H9 (cell line): ENCODE measurements around the gene DPH2. TPM values are rescaled to one million over a fixed set of nuclear protein-coding genes. Genes with fewer than 3 reads are reported as not detected.

Source experiments
- DNase-seq: peaks from one replicate; pipeline ENCODE4 v3.0.0-alpha.2; 2017
- H2AFZ ChIP-seq: one replicate; pipeline ENCODE4 v1.6.1; 2013; ENCODE audit warnings: mild to moderate bottlenecking, low read length, control low read depth, moderate library complexity
- H2AK5ac ChIP-seq: 2 replicates; pipeline ENCODE4 v1.6.1; 2013; ENCODE audit warnings: low read length, control low read depth, mixed read lengths; ENCODE audit not compliant: insufficient read length
- H2BK120ac ChIP-seq: one replicate; pipeline ENCODE4 v1.6.1; 2013; ENCODE audit warnings: low read depth, mild to moderate bottlenecking, low read length, control low read depth, inconsistent platforms; ENCODE audit not compliant: poor library complexity, severe bottlenecking
- H2BK12ac ChIP-seq: 2 replicates; pipeline ENCODE4 v1.6.1; 2013; ENCODE audit warnings: low read length, control low read depth, mixed read lengths, low read depth; ENCODE audit not compliant: insufficient read length
- H2BK15ac ChIP-seq: 2 replicates; pipeline ENCODE4 v1.6.1; 2013; ENCODE audit warnings: low read depth, low read length, control low read depth
- H2BK20ac ChIP-seq: one replicate; pipeline ENCODE4 v1.6.1; 2013; ENCODE audit warnings: low read depth, mild to moderate bottlenecking, low read length, control low read depth, inconsistent platforms; ENCODE audit not compliant: poor library complexity, severe bottlenecking
- H2BK5ac ChIP-seq: 2 replicates; pipeline ENCODE4 v1.6.1; 2013; ENCODE audit warnings: low read length, control low read depth, mixed read lengths; ENCODE audit not compliant: insufficient read length
- H3K14ac ChIP-seq: 2 replicates; pipeline ENCODE4 v1.6.1; 2013; ENCODE audit warnings: low read length, control low read depth; ENCODE audit not compliant: insufficient read depth
- H3K18ac ChIP-seq: 2 replicates; pipeline ENCODE4 v1.6.1; 2013; ENCODE audit warnings: low read depth, mild to moderate bottlenecking, mixed read lengths, low read length, control low read depth; ENCODE audit not compliant: insufficient read length
- H3K23ac ChIP-seq: 2 replicates; pipeline ENCODE4 v1.6.1; 2013; ENCODE audit warnings: low read length, control low read depth, mixed read lengths, low read depth; ENCODE audit not compliant: insufficient read length
- H3K23me2 ChIP-seq: 2 replicates; pipeline ENCODE4 v1.6.1; 2013; ENCODE audit warnings: low read depth, mild to moderate bottlenecking, mixed read lengths, low read length, control low read depth; ENCODE audit not compliant: insufficient read length, poor library complexity, severe bottlenecking
- H3K27ac ChIP-seq: 2 replicates; pipeline ENCODE4 v1.5.1; 2013; ENCODE audit warnings: low read length, control low read depth, mixed read lengths, low read depth; ENCODE audit not compliant: insufficient read length
- H3K27me3 ChIP-seq: 2 replicates; pipeline ENCODE4 v1.6.1; 2013; ENCODE audit warnings: low read length, control low read depth, inconsistent platforms; ENCODE audit not compliant: insufficient read depth
- H3K4ac ChIP-seq: 2 replicates; pipeline ENCODE4 v1.6.1; 2013; ENCODE audit warnings: low read depth, mild to moderate bottlenecking, control low read depth, inconsistent platforms, low read length, moderate library complexity
- H3K4me1 ChIP-seq: 2 replicates; pipeline ENCODE4 v1.6.1; 2013; ENCODE audit warnings: low read length, control low read depth, inconsistent platforms; ENCODE audit not compliant: insufficient read depth
- H3K4me2 ChIP-seq: 2 replicates; pipeline ENCODE4 v1.6.1; 2013; ENCODE audit warnings: low read length, control low read depth, mixed read lengths; ENCODE audit not compliant: insufficient read length, insufficient read depth
- H3K56ac ChIP-seq: 2 replicates; pipeline ENCODE4 v1.6.1; 2013; ENCODE audit warnings: low read depth, mild to moderate bottlenecking, mixed read lengths, low read length, control low read depth; ENCODE audit not compliant: insufficient read length
- H3K79me1 ChIP-seq: 2 replicates; pipeline ENCODE4 v1.6.1; 2013; ENCODE audit warnings: low read depth, mild to moderate bottlenecking, moderate library complexity, low read length, control low read depth, inconsistent platforms; ENCODE audit not compliant: insufficient read depth, poor library complexity, severe bottlenecking
- H3K79me2 ChIP-seq: 2 replicates; pipeline ENCODE4 v1.6.1; 2013; ENCODE audit warnings: low read length, control low read depth, inconsistent platforms; ENCODE audit not compliant: insufficient read depth
- H3K9ac ChIP-seq: 2 replicates; pipeline ENCODE4 v1.6.1; 2013; ENCODE audit warnings: low read length, control low read depth, mixed read lengths; ENCODE audit not compliant: insufficient read length; ENCODE audit errors: extremely low read depth
- H3K9me3 ChIP-seq: one replicate; pipeline ENCODE4 v1.6.1; 2013; ENCODE audit warnings: low read depth, low read length, inconsistent platforms; ENCODE audit not compliant: control insufficient read depth
- H3T11ph ChIP-seq: one replicate; pipeline ENCODE4 v1.6.1; 2013; ENCODE audit warnings: mild to moderate bottlenecking, low read length, control low read depth, inconsistent platforms
- H4K20me1 ChIP-seq: one replicate; pipeline ENCODE4 v1.6.1; 2013; ENCODE audit not compliant: control insufficient read depth, insufficient read length, insufficient read depth
- H4K5ac ChIP-seq: 2 replicates; pipeline ENCODE4 v1.6.1; 2013; ENCODE audit warnings: low read depth, mild to moderate bottlenecking, mixed read lengths, low read length, control low read depth; ENCODE audit not compliant: insufficient read length
- H4K8ac ChIP-seq: replicated peaks from 2 replicates; pipeline ENCODE4 v1.6.1; 2013; ENCODE audit warnings: low read length, control low read depth, mixed read lengths, low read depth; ENCODE audit not compliant: insufficient read length
- H4K91ac ChIP-seq: 2 replicates; pipeline ENCODE4 v1.6.1; 2013; ENCODE audit warnings: low read depth, mild to moderate bottlenecking, moderate library complexity, mixed read lengths, low read length, control low read depth; ENCODE audit not compliant: insufficient read length
- H3K27ac Mint-ChIP-seq, 3 experiments: 2 replicates in 2 of 3; 3 replicates in 1 of 3; pipeline ENCODE4 v1.8.0; 2020 to 2021; ENCODE audit warnings: mixed read lengths in 3 of 3, mild to moderate bottlenecking in 1 of 3, moderate library complexity in 1 of 3
- H3K27me3 Mint-ChIP-seq: 2 replicates; pipeline ENCODE4 v1.8.0; 2021; ENCODE audit warnings: low read depth, mild to moderate bottlenecking, moderate library complexity, mixed read lengths
- H3K36me3 Mint-ChIP-seq, 3 experiments: 2 replicates in 2 of 3; 3 replicates in 1 of 3; pipeline ENCODE4 v1.8.0; 2020 to 2021; ENCODE audit warnings: low read depth in 3 of 3, mixed read lengths in 3 of 3; ENCODE audit not compliant: insufficient read depth in 1 of 3
- H3K4me1 Mint-ChIP-seq, 2 experiments: 2 replicates each; pipeline ENCODE4 v1.8.0; 2020; ENCODE audit warnings: mixed read lengths in 2 of 2
- H3K4me3 Mint-ChIP-seq, 2 experiments: 2 replicates in 1 of 2; 3 replicates in 1 of 2; pipeline ENCODE4 v1.8.0; 2020 to 2021; ENCODE audit warnings: mild to moderate bottlenecking in 2 of 2, mixed read lengths in 2 of 2, moderate library complexity in 1 of 2
- H3K9me3 Mint-ChIP-seq, 2 experiments: 2 replicates in 1 of 2; 3 replicates in 1 of 2; pipeline ENCODE4 v1.8.0; 2020; ENCODE audit warnings: mild to moderate bottlenecking in 2 of 2, mixed read lengths in 2 of 2, moderate library complexity in 1 of 2
- WGBS: extraction: QIAGEN DNeasy Blood & Tissue Kit; methylation state at CpG from one replicate; pipeline ENCODE4 v1.1.7; 2013; ENCODE audit warnings: missing lambda C conversion rate, low lambda C conversion rate, mixed read lengths; ENCODE audit not compliant: insufficient read length; ENCODE audit errors: extremely low coverage; 5-methylcytosine and 5-hydroxymethylcytosine counted together
- total RNA-seq: library from RNA; stranded (reverse); gene quantifications from 2 replicates; pipeline ENCODE4 v1.2.1, GENCODE V29; 2021
- TF ChIP-seq, protein P1 (sequence below): fragments of 200-600 bp; sonication (generic); conservative IDR thresholded peaks from 3 replicates; pipeline ENCODE4 v1.8.0; 2021; ENCODE audit warnings: antibody characterized with exemption, mild to moderate bottlenecking

Gene DPH2
- total RNA-seq, 1 experiment from 2014 or later = 74.4 TPM

- no peak overlapping the region for H2AK5ac ChIP-seq
- Mint-ChIP-seq H3K4me1 (peaks cover 26 to 34% of the 10 kb centered on the region in 2 experiments), H3K27ac (peak overlapping the region in 1 of 3 experiments; percentile 86; a peak in 2 of 7 replicates), H3K27me3 (no peaks in the 10 kb centered on the region; the same call in 1 of the 2 replicates), H3K36me3 (peaks cover 0 to 9% (median 7%) of the 10 kb centered on the region in 3 experiments; a peak in 6 of 7 replicates), H3K9me3 (no peaks in the 10 kb centered on the region), H3K4me3 (peak overlapping the region; percentile 84 to 88)
- H2BK15ac ChIP-seq = no peak overlapping the region
- H3K23me2 ChIP-seq = peaks cover 10% of the 10 kb centered on the region
- TF ChIP-seq, protein P1, sequence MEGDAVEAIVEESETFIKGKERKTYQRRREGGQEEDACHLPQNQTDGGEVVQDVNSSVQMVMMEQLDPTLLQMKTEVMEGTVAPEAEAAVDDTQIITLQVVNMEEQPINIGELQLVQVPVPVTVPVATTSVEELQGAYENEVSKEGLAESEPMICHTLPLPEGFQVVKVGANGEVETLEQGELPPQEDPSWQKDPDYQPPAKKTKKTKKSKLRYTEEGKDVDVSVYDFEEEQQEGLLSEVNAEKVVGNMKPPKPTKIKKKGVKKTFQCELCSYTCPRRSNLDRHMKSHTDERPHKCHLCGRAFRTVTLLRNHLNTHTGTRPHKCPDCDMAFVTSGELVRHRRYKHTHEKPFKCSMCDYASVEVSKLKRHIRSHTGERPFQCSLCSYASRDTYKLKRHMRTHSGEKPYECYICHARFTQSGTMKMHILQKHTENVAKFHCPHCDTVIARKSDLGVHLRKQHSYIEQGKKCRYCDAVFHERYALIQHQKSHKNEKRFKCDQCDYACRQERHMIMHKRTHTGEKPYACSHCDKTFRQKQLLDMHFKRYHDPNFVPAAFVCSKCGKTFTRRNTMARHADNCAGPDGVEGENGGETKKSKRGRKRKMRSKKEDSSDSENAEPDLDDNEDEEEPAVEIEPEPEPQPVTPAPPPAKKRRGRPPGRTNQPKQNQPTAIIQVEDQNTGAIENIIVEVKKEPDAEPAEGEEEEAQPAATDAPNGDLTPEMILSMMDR = no peak
- no peak overlapping the region for H2BK120ac ChIP-seq
- no peak overlapping the region for H3K14ac ChIP-seq
- H3K9ac ChIP-seq = no peak overlapping the region
- no peak overlapping the region for H2AFZ ChIP-seq
- no peak overlapping the region for H4K91ac ChIP-seq
- no peaks in the 10 kb centered on the region for H3K79me2 ChIP-seq
- no peak overlapping the region for H3K23ac ChIP-seq
- H3K27ac ChIP-seq = no peak overlapping the region
- no peaks in the 10 kb centered on the region for H3K79me1 ChIP-seq
- H2BK12ac ChIP-seq = no peak overlapping the region
- H3K4ac ChIP-seq = no peak overlapping the region
- no peak for DNase-seq
- H4K5ac ChIP-seq = no peak overlapping the region
- no peak overlapping the region for H3T11ph ChIP-seq
- no peaks in the 10 kb centered on the region for H4K20me1 ChIP-seq
- no peak overlapping the region for H3K56ac ChIP-seq
- peak overlapping the region; percentile 25 for H3K4me2 ChIP-seq
- H3K18ac ChIP-seq = no peak overlapping the region
- H3K27me3 ChIP-seq = no peaks in the 10 kb centered on the region
- H2BK5ac ChIP-seq = no peak overlapping the region
- no peak overlapping the region for H4K8ac ChIP-seq
- no peak overlapping the region for H2BK20ac ChIP-seq
- H3K4me1 ChIP-seq = no peaks in the 10 kb centered on the region
- no peaks in the 10 kb centered on the region for H3K9me3 ChIP-seq
- WGBS = no CpG with 5 or more reads among the region's 3 CpGs
Observed at GRCh38 chr1:43945674-43946235, 24.1 kb upstream of the DPH2 start.
